Suprapubic skin (tissue), 4 donors: Measurements from ENCODE around the gene GAS6.

ENCODE experiments used
- POLR2A ChIP-seq, 2 donors: fragments of 450-650 bp; IDR thresholded peaks; one replicate each; pipeline ENCODE4 v1.6.1; 2017; ENCODE audit warnings: antibody characterized with exemption in 2 of 2, mild to moderate bottlenecking in 2 of 2, moderate library complexity in 2 of 2
- POLR2AphosphoS5 ChIP-seq, 3 donors: sonication (generic); formaldehyde crosslinking; IDR thresholded peaks; one replicate each; pipeline ENCODE4 v1.6.1; 2017; ENCODE audit warnings: antibody characterized with exemption in 3 of 3
- TF ChIP-seq, protein P1 (sequence below), 2 donors: fragments of 200-600 bp in 1 of 2; fragments of 450-650 bp in 1 of 2; sonication (generic) in 1 of 2; IDR thresholded peaks; one replicate each; pipeline ENCODE4 v1.5.1; 2016 to 2019; ENCODE audit warnings: antibody characterized with exemption in 2 of 2, mild to moderate bottlenecking in 1 of 2, moderate library complexity in 1 of 2

GRCh38 chr13:113835461-113836270 is 28.2 kb downstream of the GAS6 start:
- TF ChIP-seq, protein P1, sequence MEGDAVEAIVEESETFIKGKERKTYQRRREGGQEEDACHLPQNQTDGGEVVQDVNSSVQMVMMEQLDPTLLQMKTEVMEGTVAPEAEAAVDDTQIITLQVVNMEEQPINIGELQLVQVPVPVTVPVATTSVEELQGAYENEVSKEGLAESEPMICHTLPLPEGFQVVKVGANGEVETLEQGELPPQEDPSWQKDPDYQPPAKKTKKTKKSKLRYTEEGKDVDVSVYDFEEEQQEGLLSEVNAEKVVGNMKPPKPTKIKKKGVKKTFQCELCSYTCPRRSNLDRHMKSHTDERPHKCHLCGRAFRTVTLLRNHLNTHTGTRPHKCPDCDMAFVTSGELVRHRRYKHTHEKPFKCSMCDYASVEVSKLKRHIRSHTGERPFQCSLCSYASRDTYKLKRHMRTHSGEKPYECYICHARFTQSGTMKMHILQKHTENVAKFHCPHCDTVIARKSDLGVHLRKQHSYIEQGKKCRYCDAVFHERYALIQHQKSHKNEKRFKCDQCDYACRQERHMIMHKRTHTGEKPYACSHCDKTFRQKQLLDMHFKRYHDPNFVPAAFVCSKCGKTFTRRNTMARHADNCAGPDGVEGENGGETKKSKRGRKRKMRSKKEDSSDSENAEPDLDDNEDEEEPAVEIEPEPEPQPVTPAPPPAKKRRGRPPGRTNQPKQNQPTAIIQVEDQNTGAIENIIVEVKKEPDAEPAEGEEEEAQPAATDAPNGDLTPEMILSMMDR (IDR thresholded peaks at IDR 0.05): no peak
- TF ChIP-seq POLR2AphosphoS5 (IDR thresholded peaks at IDR 0.05): no peak
- TF ChIP-seq POLR2A (IDR thresholded peaks at IDR 0.05): no peak
